K562 (cell line): ENCODE measurements around the gene PADI4. TPM values are rescaled to one million over a fixed set of nuclear protein-coding genes. Genes with fewer than 3 reads are reported as not detected.

Source experiments
- ATAC-seq: fragments of 200-7000 bp; cut with Tn5 transposase; 3 replicates; pipeline ENCODE4 v1.9.1; 2020; ENCODE audit warnings: moderate library complexity
- BruUV-seq: library from RNA; stranded (reverse); fragments of 400-500 nt; replicated peaks from 2 replicates; lab custom pipeline; 2021; lab: Mats Ljungman, UMichigan
- CTCF ChIA-PET: fragments of 300-600 bp; formaldehyde crosslinking; extraction: SDS; loops from one replicate; lab custom pipeline; 2021; ENCODE audit warnings: low intra/inter-chr PET ratio; lab: Yijun Ruan, JAX
- POLR2A ChIA-PET: fragments of 300-600, 350-650 bp; sonication (Branson Sonifier 250); formaldehyde crosslinking; extraction: SDS; loops from one replicate; lab custom pipeline; 2021; ENCODE audit warnings: antibody characterized with exemption, inconsistent platforms; lab: Yijun Ruan, JAX
- DNase-seq, 4 experiments: peaks; one replicate each; pipeline versions ENCODE4 v3.0.0 to v3.0.0-alpha.2; 2011 to 2018; ENCODE audit warnings: low spot score in 3 of 4, mixed read lengths in 3 of 4; ENCODE audit errors: extremely low read depth in 1 of 4
- FAIRE-seq: peaks from 2 replicates; lab custom pipeline; 2011; peaks lifted over from hg19 to GRCh38; lab: Jason Lieb, UNC
- H2AFZ ChIP-seq: 2 replicates; pipeline ENCODE4 v1.6.0; 2011; ENCODE audit warnings: low read depth, low read length, control low read depth, inconsistent platforms
- H3K27ac ChIP-seq: fragments of 200-600 bp; 3 replicates; pipeline ENCODE4 v1.8.0; 2011; ENCODE audit warnings: low read depth, mild to moderate bottlenecking, control low read depth, inconsistent platforms, low read length, moderate library complexity, mixed read lengths; ENCODE audit errors: extremely low read depth
- H3K27me3 ChIP-seq, 2 experiments: fragments of 300-600 bp in 1 of 2; 2 replicates in 1 of 2; 3 replicates in 1 of 2; pipeline versions ENCODE4 v1.6.0 to v1.8.0; 2011; ENCODE audit warnings: inconsistent platforms in 2 of 2, low read length in 2 of 2, mild to moderate bottlenecking in 1 of 2, mixed read lengths in 1 of 2, moderate library complexity in 1 of 2; ENCODE audit not compliant: control insufficient read depth in 2 of 2, insufficient read depth in 2 of 2
- H3K36me3 ChIP-seq: fragments of 300-600 bp; 3 replicates; pipeline ENCODE4 v1.8.0; 2011; ENCODE audit warnings: mild to moderate bottlenecking, low read length, inconsistent platforms; ENCODE audit not compliant: control insufficient read depth, insufficient read depth
- H3K4me1 ChIP-seq, 2 experiments: fragments of 200-600 bp in 1 of 2; replicated peaks in 1 of 2; 2 replicates in 1 of 2; 3 replicates in 1 of 2; pipeline versions ENCODE4 v1.5.1 to v1.8.0; 2011; ENCODE audit warnings: inconsistent platforms in 2 of 2, low read length in 2 of 2, mild to moderate bottlenecking in 1 of 2, mixed read lengths in 1 of 2, moderate library complexity in 1 of 2; ENCODE audit not compliant: control insufficient read depth in 2 of 2, insufficient read depth in 2 of 2
- H3K4me2 ChIP-seq: 2 replicates; pipeline ENCODE4 v1.6.1; 2011; ENCODE audit warnings: low read length, control low read depth, inconsistent platforms, mixed read lengths; ENCODE audit not compliant: insufficient read depth
- H3K4me3 ChIP-seq: fragments of 200-600 bp; sonication (generic), shearing (Covaris generic); 2 replicates; pipeline ENCODE4 v1.5.1; 2016; ENCODE audit warnings: control low read depth, inconsistent platforms
- H3K79me2 ChIP-seq: fragments of 200-600 bp; 3 replicates; pipeline ENCODE4 v1.8.0; 2011; ENCODE audit warnings: low read length, inconsistent platforms; ENCODE audit not compliant: control insufficient read depth, insufficient read depth
- H3K9ac ChIP-seq, 2 experiments: 2 replicates each; pipeline versions ENCODE4 v1.6.0 to v1.6.1; 2011; ENCODE audit warnings: low read depth in 2 of 2, low read length in 2 of 2, control low read depth in 1 of 2, inconsistent platforms in 1 of 2, mild to moderate bottlenecking in 1 of 2, mixed read lengths in 1 of 2; ENCODE audit not compliant: insufficient read depth in 1 of 2
- H3K9me1 ChIP-seq: one replicate; pipeline ENCODE4 v1.6.0; 2011; ENCODE audit warnings: inconsistent platforms, mild to moderate bottlenecking, low read length, moderate library complexity; ENCODE audit not compliant: control insufficient read depth, insufficient read depth
- H3K9me3 ChIP-seq: replicated peaks from 2 replicates; pipeline ENCODE4 v1.5.1; 2011; ENCODE audit warnings: low read depth, low read length, inconsistent platforms; ENCODE audit not compliant: control insufficient read depth, insufficient read depth
- H4K20me1 ChIP-seq: replicated peaks from 2 replicates; pipeline ENCODE4 v1.6.1; 2011; ENCODE audit warnings: low read length, inconsistent platforms, mixed read lengths; ENCODE audit not compliant: control insufficient read depth, insufficient read depth
- ETV5 ChIP-seq: sonication (generic); formaldehyde crosslinking; IDR thresholded peaks from 2 replicates; pipeline ENCODE4 v1.4.0; 2020; ENCODE audit warnings: low read depth, mild to moderate bottlenecking, missing genetic modification reagents
- KHSRP ChIP-seq: fragments of 450-650 bp; IDR thresholded peaks from 2 replicates; pipeline ENCODE4 v1.6.1; 2017
- NR3C1 ChIP-seq: sonication (generic); formaldehyde crosslinking; IDR thresholded peaks from 2 replicates; pipeline ENCODE4 v1.8.1; 2022; ENCODE audit warnings: missing genetic modification reagents
- WGBS: fragments of 100-300 bp; shearing (Covaris generic); methylation state at CpG from one replicate; pipeline ENCODE4 v1.1.6; 2016; ENCODE audit warnings: low coverage, mixed read lengths; ENCODE audit not compliant: insufficient coverage; ENCODE audit errors: missing lambda C conversion rate; 5-methylcytosine and 5-hydroxymethylcytosine counted together
- in situ Hi-C: fragments of 300-500 bp; cut with MboI; formaldehyde crosslinking; loops from 4 replicates; pipeline ENCODE4 v1.15.0; 2018; ENCODE audit warnings: inconsistent platforms, mixed read lengths
- intact Hi-C: fragments of 100-400 bp; cut with micrococcal nuclease; formaldehyde crosslinking; loops from 2 replicates; pipeline ENCODE4 v1.14.2; 2022
- polyA plus RNA-seq, 8 experiments: library from polyadenylated mRNA; depleted of rRNA in 4 of 8; stranded (reverse) in 5 of 8; unstranded in 3 of 8; fragments of >200 nt; fragmentation: Nextera tagmentation in 2 of 8; fragmentation: Illumina TruSeq in 1 of 8; extraction: Ambion mirVana in 2 of 8; extraction: Trizol in 1 of 8; gene quantifications; 2 replicates each; pipeline versions ENCODE4 v1.2.1 to v1.2.3, GENCODE V29; 2011 to 2014; ENCODE audit warnings: inconsistent platforms in 1 of 8, missing spikeins in 1 of 8
- total RNA-seq, 7 experiments: library from RNA; depleted of rRNA in 6 of 7; stranded (reverse); fragments of >200 nt in 6 of 7; fragmentation: Illumina TruSeq in 2 of 7; extraction: Trizol in 2 of 7; gene quantifications; 2 replicates each; pipeline versions ENCODE4 v1.2.1 to v1.2.3, GENCODE V29; 2011 to 2021; ENCODE audit warnings: low replicate concordance in 1 of 7
- TF ChIP-seq, protein P1 (sequence below): fragments of 450-650 bp; conservative IDR thresholded peaks from 2 replicates; pipeline ENCODE4 v1.6.1; 2016; ENCODE audit warnings: missing genetic modification characterization, low read depth, mild to moderate bottlenecking, missing compliant biosample characterization, moderate library complexity

The PADI4 gene
- total and polyA plus RNA-seq, 9 of the 15 experiments (the other 6 are each of a cell fraction or from before 2014, with no cell fraction given): 0.22 to 0.33 TPM; not detected in 7

DNA sequence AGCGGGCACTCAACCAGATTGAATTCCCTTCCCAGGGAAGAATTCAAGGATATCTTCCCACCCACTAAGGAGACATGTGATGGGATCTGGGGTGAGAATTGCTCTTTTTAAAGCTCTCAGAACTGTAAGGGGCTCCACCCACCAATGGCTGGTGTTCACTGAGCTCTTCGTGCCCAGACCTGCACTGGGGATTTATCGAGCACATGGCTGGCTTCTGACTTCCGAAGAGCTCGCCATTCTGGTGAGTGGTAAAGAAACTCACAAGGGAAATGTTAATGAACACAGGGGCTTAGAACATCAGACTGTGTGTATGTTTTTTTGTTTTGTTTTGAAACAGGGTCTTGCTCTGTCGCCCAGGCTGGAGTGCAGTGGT lies 49.3 kb upstream of the PADI4 start:
- Histone ChIP-seq H4K20me1 (peaks cover 9% of the 10 kb centered on the region), H3K27me3 (peaks cover 9 to 60% of the 10 kb centered on the region in 2 experiments; a peak in 4 of 5 replicates), H3K9me1 (no peaks in the 10 kb centered on the region), H3K4me2 (no peak overlapping the region), H3K4me1 (no peaks in the 10 kb centered on the region), H3K79me2 (no peaks in the 10 kb centered on the region), H3K9me3 (no peaks in the 10 kb centered on the region), H3K27ac (no peak overlapping the region), H3K9ac (no peak overlapping the region), H2AFZ (no peak overlapping the region), H3K4me3 (no peak overlapping the region), H3K36me3 (no peaks in the 10 kb centered on the region)
- in situ Hi-C loops (no loop called here), intact Hi-C loops (no loop called here)
- no peak for FAIRE-seq
- ATAC-seq: no peak
- CTCF ChIA-PET: no interaction called here
- 1% methylated on average over 6 of the region's 6 CpGs for WGBS
- TF ChIP-seq NR3C1 (CRISPR knock-in tag) (no peak), ETV5 (CRISPR knock-in tag) (no peak), KHSRP (no peak)
- TF ChIP-seq, protein P1, sequence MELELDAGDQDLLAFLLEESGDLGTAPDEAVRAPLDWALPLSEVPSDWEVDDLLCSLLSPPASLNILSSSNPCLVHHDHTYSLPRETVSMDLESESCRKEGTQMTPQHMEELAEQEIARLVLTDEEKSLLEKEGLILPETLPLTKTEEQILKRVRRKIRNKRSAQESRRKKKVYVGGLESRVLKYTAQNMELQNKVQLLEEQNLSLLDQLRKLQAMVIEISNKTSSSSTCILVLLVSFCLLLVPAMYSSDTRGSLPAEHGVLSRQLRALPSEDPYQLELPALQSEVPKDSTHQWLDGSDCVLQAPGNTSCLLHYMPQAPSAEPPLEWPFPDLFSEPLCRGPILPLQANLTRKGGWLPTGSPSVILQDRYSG (tag): no peak
- BruUV-seq: no TSS peak
- DNase-seq: no peak
- POLR2A ChIA-PET: interaction anchor here (1.2 to 1.4 kb wide), 2 partner anchors 9 to 11 kb away, joined by 4 to 6 read pairs; no protein-coding TSS in a partner anchor
